Endothelial cell (in vitro differentiated cells): ENCODE data around the gene CFAP61. TPM values are rescaled to one million over a fixed set of nuclear protein-coding genes. Genes with fewer than 3 reads are reported as not detected.

Source experiments
- DNase-seq: peaks from one replicate; pipeline ENCODE4 v3.0.0; 2021; ENCODE audit warnings: low spot score
- H3K27ac Mint-ChIP-seq: one replicate; pipeline ENCODE4 v1.8.0; 2021; ENCODE audit warnings: mixed read lengths, inconsistent platforms; ENCODE audit not compliant: unreplicated experiment
- H3K27me3 Mint-ChIP-seq: one replicate; pipeline ENCODE4 v1.8.0; 2021; ENCODE audit warnings: mild to moderate bottlenecking, moderate library complexity, mixed read lengths, inconsistent platforms; ENCODE audit not compliant: unreplicated experiment
- H3K36me3 Mint-ChIP-seq: one replicate; pipeline ENCODE4 v1.8.0; 2021; ENCODE audit warnings: mild to moderate bottlenecking, low read depth, mixed read lengths, inconsistent platforms; ENCODE audit not compliant: unreplicated experiment
- H3K4me1 Mint-ChIP-seq: one replicate; pipeline ENCODE4 v1.8.0; 2021; ENCODE audit warnings: mild to moderate bottlenecking, mixed read lengths, inconsistent platforms; ENCODE audit not compliant: unreplicated experiment
- H3K4me3 Mint-ChIP-seq: one replicate; pipeline ENCODE4 v1.8.0; 2021; ENCODE audit warnings: mild to moderate bottlenecking, mixed read lengths, inconsistent platforms; ENCODE audit not compliant: unreplicated experiment
- H3K9me3 Mint-ChIP-seq: one replicate; pipeline ENCODE4 v1.8.0; 2021; ENCODE audit warnings: mixed read lengths, inconsistent platforms; ENCODE audit not compliant: unreplicated experiment
- CTCF ChIP-seq: fragments of 200-600 bp; sonication (generic); IDR thresholded peaks from one replicate; pipeline ENCODE4 v1.5.0; 2021; ENCODE audit warnings: antibody characterized with exemption; ENCODE audit not compliant: unreplicated experiment
- total RNA-seq: library from RNA; stranded (reverse); fragmentation: NEBNext Ultra II Directional; extraction: Animal tissue kit (Norgen Biotek cat#: 25700); gene quantifications from one replicate; pipeline ENCODE4 v1.2.1, GENCODE V29; 2021; ENCODE audit not compliant: unreplicated experiment

Gene CFAP61
- total RNA-seq, 1 donor from 2014 or later, result not detected

GRCh38 chr20:20063941-20064702 is 11.8 kb downstream of the CFAP61 start:
- no peak overlapping the region for H3K4me3 Mint-ChIP-seq
- no peaks in the 10 kb centered on the region for H3K36me3 Mint-ChIP-seq
- no peak for TF ChIP-seq CTCF
- H3K27ac Mint-ChIP-seq, result no peak overlapping the region
- DNase-seq, result no peak
- no peaks in the 10 kb centered on the region for H3K9me3 Mint-ChIP-seq
- no peaks in the 10 kb centered on the region for H3K27me3 Mint-ChIP-seq
- no peaks in the 10 kb centered on the region for H3K4me1 Mint-ChIP-seq

DNA sequence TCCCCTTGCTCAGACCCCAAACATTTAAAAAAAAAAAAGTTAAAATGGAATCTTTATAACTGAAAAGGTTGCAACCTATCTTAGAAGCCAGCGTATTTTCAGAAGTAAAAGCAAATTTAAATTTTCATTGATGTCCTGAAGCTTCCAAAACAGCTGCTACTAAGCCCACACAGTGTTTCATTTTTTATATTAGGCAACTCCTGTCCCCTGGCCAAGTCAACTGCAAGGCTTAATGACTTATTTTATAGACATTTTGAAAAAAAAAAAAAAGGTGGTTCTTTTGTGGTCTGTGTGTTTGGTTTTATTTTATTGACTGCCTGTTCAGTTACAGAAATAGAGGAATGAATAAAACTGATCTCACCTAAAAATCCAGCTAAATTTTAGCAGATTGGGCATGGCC is 13.0 kb downstream of the CFAP61 start:
- no peak for DNase-seq
- Mint-ChIP-seq H3K9me3 (no peaks in the 10 kb centered on the region), H3K27ac (no peak overlapping the region), H3K4me3 (no peak overlapping the region), H3K36me3 (no peaks in the 10 kb centered on the region), H3K4me1 (no peaks in the 10 kb centered on the region), H3K27me3 (no peaks in the 10 kb centered on the region)
- TF ChIP-seq CTCF, result no peak

GRCh38 chr20:20070871-20071726 is 18.8 kb downstream of the CFAP61 start:
- Mint-ChIP-seq H3K27ac (no peak overlapping the region), H3K4me3 (no peak overlapping the region), H3K9me3 (no peaks in the 10 kb centered on the region)

DNA sequence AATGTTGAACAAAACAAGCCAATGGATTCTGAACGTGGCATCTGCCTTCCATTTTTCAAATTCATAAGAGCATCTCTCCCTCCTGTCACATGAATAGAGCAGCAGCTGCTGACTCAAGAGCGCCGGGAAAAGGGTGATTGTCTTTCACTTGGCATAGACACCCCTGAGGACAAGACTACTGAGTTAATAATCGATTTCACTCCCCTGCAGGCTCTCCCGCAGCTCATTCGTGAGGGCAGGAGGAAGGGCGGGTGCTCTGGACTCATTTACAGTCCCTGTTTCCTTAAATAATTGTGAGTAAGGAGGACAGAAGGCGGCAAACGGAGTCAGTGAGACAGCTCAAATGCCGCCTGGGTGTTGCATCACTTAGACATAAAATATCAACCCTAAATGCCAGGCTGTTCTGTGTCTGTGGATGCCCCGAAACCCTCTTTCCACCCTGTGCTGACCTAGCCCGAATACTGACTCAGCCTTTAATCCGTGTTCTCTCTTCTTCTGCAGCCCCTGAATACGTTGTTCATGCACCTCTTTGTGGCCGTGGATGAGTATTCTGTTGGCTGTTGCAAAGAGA is 21.6 kb downstream of the CFAP61 start:
- Mint-ChIP-seq H3K4me1 (no peaks in the 10 kb centered on the region), H3K36me3 (no peaks in the 10 kb centered on the region), H3K27me3 (no peaks in the 10 kb centered on the region), H3K27ac (no peak overlapping the region), H3K4me3 (no peak overlapping the region), H3K9me3 (no peaks in the 10 kb centered on the region)
- no peak for TF ChIP-seq CTCF
- no peak for DNase-seq

More at GRCh38 chr20:20070871-20071726, 18.8 kb downstream of the CFAP61 start:
- Mint-ChIP-seq H3K27me3 (no peaks in the 10 kb centered on the region), H3K4me1 (no peaks in the 10 kb centered on the region), H3K36me3 (no peaks in the 10 kb centered on the region)
- no peak for TF ChIP-seq CTCF
- no peak for DNase-seq

DNA sequence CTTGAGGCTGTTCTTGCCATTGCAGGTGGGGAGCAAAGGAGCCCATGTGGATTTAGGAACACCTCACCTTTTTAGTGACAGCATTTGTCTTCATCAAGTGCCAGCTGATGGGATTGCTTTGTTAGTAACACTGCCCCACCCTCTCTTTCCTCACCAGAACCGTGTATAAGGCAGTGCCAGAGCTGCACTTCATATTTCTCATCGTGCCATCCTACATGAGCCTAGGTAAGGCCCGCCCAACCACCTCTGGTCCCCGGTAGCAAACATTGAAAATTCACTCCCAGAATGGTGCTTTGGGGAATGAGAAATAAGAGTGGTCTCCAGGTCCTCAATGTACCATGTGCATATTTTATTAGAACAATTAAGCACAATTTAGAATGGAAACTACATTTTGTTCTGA is 22.7 kb downstream of the CFAP61 start:
- no peak for TF ChIP-seq CTCF
- no peaks in the 10 kb centered on the region for H3K9me3 Mint-ChIP-seq
- H3K4me1 Mint-ChIP-seq, result no peaks in the 10 kb centered on the region
- DNase-seq, result no peak
- H3K27ac Mint-ChIP-seq, result no peak overlapping the region
- H3K27me3 Mint-ChIP-seq, result peaks cover 2% of the 10 kb centered on the region
- H3K4me3 Mint-ChIP-seq, result no peak overlapping the region
- no peaks in the 10 kb centered on the region for H3K36me3 Mint-ChIP-seq
